Adipose tissue (tissue), 3 donors: ENCODE data around the gene SLC13A3. TPM values are rescaled to one million over a fixed set of nuclear protein-coding genes. Genes with fewer than 3 reads are reported as not detected.

ENCODE experiments used
- H3K27ac ChIP-seq: one replicate; pipeline ENCODE4 v1.5.1; 2013; ENCODE audit warnings: low read depth, low read length
- WGBS, 3 donors: extraction: QIAGEN DNeasy Blood & Tissue Kit; methylation state at CpG; one replicate each; pipeline ENCODE4 v1.1.7; 2013; 5-methylcytosine and 5-hydroxymethylcytosine counted together
- polyA plus RNA-seq, 3 donors: library from polyadenylated mRNA; stranded (reverse); fragments of 200-250 nt; gene quantifications; one replicate each; pipeline ENCODE4 v1.2.3, GENCODE V29; 2013
- donor health status: healthy with polysubstance abuse.
- donor health status: Bipolar disorder and iron deficiency.
- donor health status: healthy.

Gene SLC13A3
- polyA plus RNA-seq, 3 donors = 0.48 to 2.2 (median 1.2) TPM

DNA sequence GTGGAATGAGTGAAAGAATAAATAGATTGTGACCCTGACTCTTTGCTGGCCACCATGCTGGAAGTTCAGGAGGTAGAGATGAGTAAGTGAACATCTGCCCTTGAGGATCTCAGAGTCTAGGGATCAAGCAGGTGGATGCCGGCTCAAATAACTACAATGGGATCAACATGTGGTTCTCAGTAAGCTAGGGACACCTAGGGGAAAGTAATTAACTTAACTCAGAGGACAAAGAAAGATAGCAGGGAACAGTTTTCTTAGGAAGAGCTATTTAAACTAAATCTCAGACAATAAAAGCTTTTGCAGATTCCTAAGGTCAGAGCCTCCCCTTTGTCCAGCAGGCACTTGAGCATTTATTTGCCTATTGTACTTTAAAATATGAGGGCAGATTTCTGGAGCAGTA lies 29.1 kb downstream of the SLC13A3 start:
- H3K27ac ChIP-seq = no peak overlapping the region
- 33 to 56% (median 38%) methylated on average over 1 of the region's 1 CpG for WGBS, 3 donors

DNA sequence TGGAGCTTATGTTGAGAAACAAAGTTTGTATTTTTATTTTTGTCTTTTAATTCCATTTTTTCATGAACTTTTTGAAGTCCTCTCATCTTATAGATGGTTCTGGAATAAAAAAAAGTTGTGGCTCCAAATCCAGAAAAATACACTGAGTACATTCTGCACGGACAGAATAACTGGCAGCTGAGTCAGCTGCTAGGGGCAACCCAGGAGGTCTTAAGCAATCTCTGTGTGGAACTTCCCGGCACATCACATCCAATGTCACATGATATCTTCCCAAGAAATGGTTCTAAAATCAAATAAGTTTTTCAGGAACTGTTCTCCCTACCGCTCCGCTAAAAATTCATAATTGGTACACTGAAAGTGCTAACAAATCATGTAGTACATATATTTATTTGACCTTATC lies 29.8 kb downstream of the SLC13A3 start:
- WGBS, 3 donors = 73 to 81% (median 76%) methylated on average over 4 of the region's 4 CpGs
- H3K27ac ChIP-seq = no peak overlapping the region

DNA sequence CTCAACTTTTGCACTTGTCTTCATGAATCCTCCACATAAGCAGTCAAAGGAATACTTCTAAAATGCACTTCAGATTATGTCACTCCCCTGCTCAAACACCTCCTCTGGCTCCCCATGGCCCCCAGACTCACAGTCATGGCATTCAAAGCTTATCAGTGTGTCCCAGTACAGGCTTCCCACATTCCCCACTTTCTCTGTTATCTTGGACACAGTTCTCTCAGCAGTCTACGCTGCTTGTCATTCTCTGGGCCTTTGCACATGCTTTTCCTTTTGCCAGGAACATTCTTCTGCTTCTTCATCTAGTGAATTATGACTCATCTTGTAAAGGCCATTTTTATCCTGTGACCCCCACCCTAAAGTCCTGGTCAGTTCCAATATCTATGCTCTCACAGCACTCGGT lies 31.8 kb downstream of the SLC13A3 start:
- 77 to 86% (median 78%) methylated on average over 2 of the region's 2 CpGs for WGBS, 3 donors
- H3K27ac ChIP-seq = no peak overlapping the region

DNA sequence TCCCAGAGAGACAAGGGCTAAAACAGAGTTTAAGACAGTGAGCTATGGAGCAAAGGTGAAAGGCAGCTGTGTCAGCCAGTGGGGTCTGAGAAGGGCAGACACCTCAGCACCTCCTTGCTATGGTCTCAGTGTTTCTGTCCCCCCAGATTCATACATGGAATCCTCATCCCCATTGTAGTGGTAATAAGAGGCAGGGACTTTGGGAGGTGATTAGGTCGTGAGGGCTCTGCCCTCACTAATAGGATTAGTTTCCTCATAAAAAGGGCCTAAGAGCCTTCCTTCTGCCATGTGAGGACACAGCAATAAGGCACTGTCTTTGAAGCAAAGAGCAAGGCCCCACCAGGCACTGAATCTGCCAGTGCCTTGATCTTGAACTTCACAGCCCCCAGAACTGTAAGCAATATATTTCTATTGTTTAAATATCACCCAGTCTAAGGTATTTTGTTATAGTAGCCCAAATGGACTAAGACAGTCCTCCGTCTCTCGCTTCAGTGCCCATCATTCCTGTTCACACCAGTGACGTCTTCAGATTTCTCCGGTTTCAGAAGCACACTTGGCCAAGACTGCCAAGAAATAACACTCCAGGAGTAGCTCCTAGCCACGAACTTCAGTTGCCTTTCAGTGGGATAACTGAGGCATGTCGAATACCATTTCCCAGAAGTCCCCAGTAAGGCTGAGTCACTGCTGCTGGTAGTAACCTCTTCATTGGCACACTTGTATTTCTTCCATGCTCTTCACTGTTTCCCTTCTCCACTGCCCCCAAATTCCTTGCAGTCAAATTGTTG lies 32.8 kb downstream of the SLC13A3 start:
- whole genome bisulfite sequencing, 3 donors = 86 to 89% (median 87%) methylated on average over 7 of the region's 7 CpGs

DNA sequence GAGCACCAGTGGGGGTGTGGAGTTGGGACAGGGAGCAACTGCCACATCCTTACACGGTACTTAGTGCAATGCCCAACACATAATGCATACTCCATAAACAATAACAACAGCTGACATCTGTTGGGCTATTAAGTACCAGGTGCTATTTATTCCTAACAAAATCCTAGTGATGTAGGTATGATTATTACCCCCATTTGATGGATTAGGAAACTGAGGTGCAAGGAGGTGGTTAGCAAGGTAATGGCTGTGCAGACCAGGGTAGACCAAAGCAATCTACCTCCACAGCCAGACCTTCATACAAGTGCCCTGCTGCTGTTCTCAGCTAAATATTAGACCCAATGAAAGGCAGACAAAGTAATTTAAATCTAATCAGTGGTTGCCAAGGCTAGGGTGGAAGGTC lies 36.8 kb downstream of the SLC13A3 start:
- no peak overlapping the region for H3K27ac ChIP-seq
- 75 to 100% (median 84%) methylated on average over 1 of the region's 1 CpG for WGBS, 3 donors

More for the DNA sequence above, 32.8 kb downstream of the SLC13A3 start:
- H3K27ac ChIP-seq = no peak overlapping the region

DNA sequence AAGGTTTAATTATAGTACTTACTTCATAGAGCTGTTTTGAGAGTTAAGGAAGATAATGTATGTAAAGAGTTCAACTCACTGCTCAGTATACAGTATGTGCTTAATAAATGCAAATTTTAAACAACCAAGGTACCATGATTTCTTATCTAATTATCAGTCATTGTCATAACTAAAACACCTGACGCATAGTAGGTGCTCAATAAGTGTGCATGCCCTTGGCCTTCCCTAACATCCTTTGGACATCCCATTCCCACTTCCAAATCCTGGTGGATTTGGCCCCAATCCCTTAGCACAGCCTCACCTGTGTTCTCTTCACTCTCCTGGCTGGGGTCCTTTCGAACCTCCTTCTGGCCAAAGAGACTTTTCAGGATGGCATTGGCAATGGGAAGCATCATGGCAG lies 41.1 kb downstream of the SLC13A3 start:
- no peak overlapping the region for H3K27ac ChIP-seq
- WGBS, 3 donors = 83 to 97% (median 93%) methylated on average over 2 of the region's 2 CpGs

DNA sequence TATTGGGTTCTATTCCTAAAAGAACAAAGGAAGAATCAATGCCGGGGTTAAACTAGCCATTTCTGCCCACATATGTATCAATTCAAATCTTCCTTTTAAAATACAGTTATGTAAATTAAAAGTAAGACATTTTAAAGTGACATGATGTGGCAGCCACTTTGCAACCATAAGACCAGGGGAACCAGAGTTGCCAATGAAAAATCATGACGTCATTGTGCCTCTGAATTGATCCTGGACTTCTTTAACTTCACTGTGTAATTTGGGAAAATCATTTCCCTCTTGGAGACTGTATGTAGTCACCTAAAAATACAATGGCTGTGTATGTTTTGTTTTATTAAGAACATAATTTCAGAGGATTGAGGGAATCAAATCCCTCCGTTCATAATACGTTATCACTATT lies 42.2 kb downstream of the SLC13A3 start:
- WGBS, 3 donors = 91 to 95% (median 95%) methylated on average over 4 of the region's 4 CpGs
- no peak overlapping the region for H3K27ac ChIP-seq

DNA sequence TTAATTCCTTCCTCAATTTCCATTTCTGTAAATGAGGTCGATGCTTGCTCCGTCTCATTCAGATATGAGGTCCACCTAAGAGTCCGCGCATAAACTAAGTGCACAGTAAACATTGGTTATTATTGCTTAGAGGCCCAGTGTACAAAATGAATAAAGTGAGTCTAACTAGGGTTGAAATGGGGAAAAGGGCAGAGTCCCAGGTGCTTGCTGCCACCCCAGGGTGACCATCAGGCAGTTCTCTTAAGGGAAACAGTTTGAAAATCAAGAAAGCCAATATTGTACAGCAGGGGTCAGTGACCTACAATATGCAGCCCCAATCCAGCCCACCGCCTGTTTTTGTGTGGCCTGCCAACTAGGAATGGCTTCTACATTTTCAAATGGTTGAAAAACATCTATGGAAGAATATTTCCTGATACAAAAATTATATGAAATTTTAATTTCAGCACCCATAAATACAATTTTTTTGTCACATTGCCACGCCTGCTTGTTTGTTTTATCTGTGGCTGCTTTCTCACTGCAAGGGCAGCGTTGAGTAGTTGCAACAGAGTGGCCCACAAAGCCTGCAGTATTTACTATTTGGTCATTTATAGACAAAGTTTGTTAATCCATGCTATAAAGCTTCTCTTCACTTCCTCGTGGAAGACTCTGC lies 43.3 kb downstream of the SLC13A3 start:
- H3K27ac ChIP-seq = no peak overlapping the region
- 90 to 91% (median 91%) methylated on average over 8 of the region's 8 CpGs for WGBS, 3 donors

DNA sequence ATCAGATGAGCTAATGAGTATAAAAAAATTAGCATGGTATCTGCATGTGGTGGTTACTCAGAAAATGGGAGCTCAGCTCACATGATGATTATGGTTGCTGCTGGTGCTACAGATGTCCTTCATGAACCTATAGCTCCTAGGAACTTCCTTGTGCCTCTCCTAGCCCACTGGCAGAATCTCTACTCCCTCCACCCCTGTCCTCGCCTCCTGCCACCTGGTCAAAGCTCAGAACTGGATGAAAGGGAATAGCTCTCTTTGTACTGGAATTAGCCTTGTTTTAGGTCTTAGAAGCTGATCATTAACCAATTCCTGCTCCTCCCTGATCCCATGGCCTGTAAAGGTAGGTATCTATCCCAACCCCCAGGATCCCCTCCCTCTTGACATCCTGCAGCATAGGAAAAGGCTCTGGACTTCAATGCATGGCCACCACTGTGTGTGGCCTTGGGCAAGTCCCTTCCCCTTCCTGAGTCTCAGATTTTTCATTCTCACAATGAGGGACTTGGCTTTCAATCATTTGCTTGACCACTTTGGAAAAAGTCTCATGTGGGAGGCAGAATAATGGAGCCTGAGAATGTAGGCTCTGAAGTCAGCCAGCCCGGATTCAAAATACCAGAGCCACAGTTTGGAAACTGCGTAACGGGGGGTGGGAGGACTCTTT lies 43.9 kb downstream of the SLC13A3 start:
- no peak overlapping the region for H3K27ac ChIP-seq
- WGBS, 3 donors = 93 to 97% (median 96%) methylated on average over 4 of the region's 4 CpGs

DNA sequence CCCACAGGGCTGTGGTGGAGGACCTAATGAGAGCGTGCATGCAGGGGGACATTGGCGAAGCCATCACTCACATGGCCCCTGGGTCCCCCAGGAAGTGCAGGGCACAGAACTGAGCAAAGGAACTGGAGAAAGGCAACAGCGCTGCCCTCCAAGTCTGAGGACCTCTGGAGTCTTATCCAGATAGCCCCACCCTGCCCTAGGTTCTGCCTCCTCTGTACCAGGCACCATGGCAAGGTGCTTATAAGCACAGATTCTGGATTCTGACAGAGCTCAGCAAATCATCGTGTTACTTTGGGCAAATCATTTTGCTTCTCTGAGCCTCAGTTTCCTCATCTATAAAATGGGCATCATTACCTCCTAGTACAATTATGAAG lies 44.5 kb downstream of the SLC13A3 start:
- no peak overlapping the region for H3K27ac ChIP-seq
- 97 to 99% (median 99%) methylated on average over 4 of the region's 4 CpGs for WGBS, 3 donors

DNA sequence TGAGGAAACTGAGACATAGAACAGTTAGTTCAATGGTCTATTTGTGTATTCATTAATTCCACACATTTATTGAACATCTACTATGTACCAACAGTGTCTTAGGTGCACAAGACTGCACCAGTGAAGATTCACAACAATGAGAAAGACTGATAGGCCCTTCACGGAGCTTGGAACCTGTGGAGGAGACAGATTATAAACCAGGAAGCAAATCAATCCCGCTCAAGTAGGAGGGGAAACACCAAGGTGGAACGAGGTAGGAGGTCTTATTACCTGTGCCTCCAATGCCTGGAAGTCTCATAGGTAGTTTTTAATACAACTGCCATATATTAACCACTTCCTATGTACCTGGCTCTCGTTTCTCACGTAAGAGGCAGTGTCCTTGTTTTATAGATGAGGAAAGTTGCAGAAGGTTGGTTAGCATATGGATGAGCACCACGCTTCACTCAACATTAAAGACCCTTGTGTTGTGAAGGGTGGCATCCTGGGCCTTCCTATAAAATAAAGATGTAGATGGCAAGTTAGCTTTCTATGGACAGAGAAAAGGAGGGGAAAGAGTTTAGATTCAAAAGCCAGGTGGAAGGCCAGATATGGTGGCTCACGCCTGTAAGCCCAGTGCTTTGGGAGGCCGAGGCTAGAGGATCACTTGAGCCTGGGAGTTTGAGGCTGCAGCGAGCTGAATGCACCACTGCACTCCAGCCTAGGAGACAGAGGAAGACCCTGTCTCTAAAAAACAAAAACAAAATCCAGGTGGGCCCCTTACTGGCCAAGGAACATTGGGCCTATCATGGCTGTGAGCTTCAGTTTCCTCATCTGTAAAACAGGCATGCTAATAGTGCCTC lies 45.1 kb downstream of the SLC13A3 start:
- no peak overlapping the region for H3K27ac ChIP-seq
- 83 to 90% (median 87%) methylated on average over 9 of the region's 9 CpGs for WGBS, 3 donors

DNA sequence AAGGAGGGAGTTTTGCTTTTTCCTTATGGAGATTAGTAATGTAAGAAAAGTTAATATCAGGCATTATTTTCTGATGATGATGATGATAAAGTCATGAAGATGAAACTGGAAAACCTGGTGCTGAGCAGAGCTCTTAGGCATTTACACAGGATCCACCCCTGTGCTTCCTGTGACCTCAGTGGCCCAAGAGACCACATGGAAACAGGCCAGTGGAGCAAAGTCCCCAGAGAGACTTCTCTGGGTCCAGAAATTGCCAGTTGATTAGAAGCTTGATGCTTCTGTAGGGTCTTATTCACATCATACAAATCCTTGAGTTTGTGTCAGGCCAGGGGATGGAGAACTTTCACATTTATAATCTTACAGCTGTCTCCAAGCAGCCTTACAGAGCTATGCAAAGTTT lies 46.1 kb downstream of the SLC13A3 start:
- no peak overlapping the region for H3K27ac ChIP-seq

DNA sequence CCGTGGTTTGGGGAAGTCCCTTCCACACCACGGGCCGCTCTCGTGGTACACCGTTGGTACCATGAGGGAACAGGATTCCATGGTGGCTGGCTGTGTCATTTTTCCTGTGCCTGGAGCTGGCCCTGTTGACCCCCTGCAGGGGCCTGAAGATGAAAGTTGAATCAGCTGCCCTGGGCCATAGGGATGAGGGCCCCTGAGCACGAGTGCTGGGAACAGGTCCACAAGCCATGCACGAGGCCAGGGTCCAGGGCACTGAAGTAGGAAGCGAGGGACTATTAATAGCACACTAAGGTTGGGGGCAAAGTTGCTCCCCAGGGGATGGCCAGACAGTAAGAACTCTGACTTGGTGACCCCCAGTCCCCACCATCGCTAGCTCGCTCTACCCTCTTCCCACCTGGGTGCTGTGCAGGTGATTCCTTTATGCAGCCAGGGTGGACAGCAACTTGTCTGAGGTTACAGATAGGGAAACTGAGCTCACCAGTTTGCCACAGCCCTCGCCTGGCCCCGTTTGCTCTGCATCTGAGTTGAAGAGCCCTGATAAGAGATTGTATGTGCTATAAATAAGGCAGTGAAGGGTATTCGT lies 46.6 kb downstream of the SLC13A3 start:
- no peak overlapping the region for H3K27ac ChIP-seq
- 82 to 91% (median 89%) methylated on average over 13 of the region's 13 CpGs for WGBS, 3 donors

DNA sequence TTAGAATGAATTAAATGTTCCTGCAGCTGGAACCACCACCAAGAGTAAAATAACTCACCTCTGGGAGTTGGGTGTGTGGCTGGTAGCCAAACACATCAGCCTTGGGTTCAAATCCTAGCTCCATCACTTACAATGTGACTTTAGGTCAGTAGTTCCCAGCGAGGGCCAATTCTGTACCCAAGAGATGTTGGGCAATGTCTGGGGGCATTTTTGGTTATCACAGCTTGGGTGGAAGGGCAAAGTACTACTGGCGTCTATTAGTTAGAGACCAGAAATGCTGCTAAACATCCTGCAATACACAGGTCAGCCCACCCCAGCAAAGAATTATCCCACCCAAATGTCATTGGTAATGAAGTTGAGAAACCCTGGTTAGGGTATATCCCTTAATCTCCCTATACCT lies 48.8 kb downstream of the SLC13A3 start:
- 85 to 91% (median 88%) methylated on average over 2 of the region's 2 CpGs for WGBS, 3 donors

DNA sequence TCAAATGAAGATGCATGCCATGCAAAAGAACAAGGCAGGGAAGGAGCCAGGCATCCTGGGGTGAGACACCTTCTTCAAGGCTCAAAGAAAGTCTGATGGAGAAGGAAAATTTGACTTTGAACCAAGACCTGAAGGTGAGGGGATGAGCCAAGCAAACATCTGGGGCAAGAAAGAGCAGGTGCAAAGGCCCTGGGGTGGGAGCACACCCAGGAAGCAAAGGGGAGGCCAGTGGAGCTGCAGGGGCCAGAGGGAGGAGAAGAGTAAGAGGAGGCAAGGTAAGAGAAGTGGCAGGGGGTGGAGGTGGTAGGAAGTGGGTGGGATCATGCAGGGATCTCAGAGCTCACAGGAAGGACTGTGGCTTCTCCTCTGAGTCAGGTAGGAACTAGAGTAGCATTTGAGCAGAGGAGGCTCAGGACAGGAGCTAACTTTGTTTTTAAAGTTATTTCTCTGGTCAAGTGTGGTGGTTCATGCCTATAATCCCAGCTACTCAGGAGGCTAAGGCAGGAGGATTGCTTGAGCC lies 49.6 kb downstream of the SLC13A3 start:
- no peak overlapping the region for H3K27ac ChIP-seq

More for the DNA sequence above, 48.8 kb downstream of the SLC13A3 start:
- no peak overlapping the region for H3K27ac ChIP-seq

DNA sequence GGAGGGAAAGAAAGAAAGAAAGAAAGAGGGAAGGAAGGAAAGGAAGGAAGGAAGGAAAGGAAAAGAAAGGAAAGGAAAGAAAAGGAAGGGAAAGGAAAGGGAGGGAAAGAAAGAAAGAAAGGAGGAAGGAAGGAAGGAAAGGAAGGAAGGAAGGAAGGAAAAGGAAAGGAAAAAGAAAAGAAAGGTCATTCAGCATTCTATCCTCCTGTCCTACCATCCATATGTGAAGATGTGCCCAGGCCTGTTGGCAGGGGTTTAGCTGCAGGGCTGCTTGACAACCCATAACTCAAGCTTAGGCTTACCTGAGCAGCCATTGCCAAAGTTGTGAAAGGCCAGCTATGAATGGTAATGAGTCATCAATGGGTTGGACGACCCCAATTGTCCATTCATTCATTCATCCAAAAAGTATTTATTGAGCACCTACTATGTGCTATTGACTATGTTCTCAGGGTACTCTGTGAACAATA lies 50.9 kb downstream of the SLC13A3 start:
- H3K27ac ChIP-seq = no peak overlapping the region
- 67 to 83% (median 79%) methylated on average over 1 of the region's 1 CpG for WGBS, 3 donors

DNA sequence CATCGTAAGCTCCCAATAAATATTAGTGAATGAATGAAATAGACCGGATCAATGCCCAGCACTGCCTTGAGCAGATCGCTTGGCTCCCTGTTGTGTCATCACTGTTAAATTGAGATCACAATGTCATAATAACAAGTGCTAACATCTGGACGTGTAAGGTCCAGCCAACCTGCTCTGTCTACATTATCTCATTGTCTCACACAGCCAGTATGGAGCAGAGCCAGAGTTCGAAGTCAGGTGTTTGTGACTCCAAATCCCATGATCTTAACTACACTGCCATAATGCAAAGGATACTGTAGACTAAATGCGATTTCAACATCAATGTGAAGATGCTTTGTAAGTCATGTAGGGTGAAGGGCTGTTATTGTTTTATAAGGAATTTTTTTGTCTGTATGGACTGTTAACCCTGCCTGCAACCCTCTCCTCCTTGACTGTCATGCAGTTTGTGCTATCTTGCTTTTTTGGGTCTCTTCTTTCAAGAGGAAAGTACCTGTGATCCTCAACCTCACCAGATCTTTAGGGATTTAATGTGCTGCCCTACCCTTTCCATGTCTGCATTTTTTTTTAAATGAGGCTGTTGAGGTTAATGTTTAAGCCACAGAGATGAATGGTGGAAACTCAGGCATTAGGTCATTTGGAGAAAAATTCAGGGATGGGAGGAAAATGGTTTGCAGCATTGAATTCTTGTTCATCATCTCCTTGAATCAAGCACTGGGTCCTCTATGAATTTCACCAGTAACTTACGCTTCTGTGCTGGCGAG lies 51.9 kb downstream of the SLC13A3 start:
- H3K27ac ChIP-seq = no peak overlapping the region
- WGBS, 3 donors = 85 to 88% (median 87%) methylated on average over 8 of the region's 8 CpGs

DNA sequence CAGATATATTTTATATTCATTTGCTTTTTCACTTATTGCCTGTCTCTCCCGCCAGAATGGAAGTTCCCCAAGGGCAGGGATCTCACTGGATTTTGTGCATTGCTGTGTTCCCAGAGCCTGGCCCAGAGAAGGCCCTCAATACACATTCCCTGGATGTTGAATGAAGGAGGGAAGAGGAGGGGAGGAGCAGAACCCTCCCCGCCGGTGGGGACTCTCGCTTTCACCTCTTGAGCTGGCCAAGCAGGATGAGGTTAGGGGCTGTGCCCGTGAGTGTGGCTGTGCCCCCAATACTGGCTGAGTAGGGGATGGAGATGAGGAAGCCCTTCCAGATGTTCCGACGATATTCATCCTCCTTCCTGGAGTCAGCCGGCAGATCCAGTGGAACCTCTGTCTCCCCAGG lies 55.3 kb downstream of the SLC13A3 start:
- 86 to 92% (median 87%) methylated on average over 8 of the region's 8 CpGs for WGBS, 3 donors
- H3K27ac ChIP-seq = no peak overlapping the region
